Muscle layer of duodenum (tissue), 2 donors: Measurements from ENCODE around the gene SLC4A9.

Experiments used
- H3K27ac ChIP-seq: one replicate; pipeline ENCODE4 v1.7.0; 2013; ENCODE audit warnings: mild to moderate bottlenecking, low read length
- H3K27me3 ChIP-seq: one replicate; pipeline ENCODE4 v1.7.0; 2013; ENCODE audit warnings: low read depth, mild to moderate bottlenecking, control low read depth, low read length
- H3K36me3 ChIP-seq, 2 donors: one replicate each; pipeline ENCODE4 v1.7.0; 2013; ENCODE audit warnings: low read length in 2 of 2, control low read depth in 1 of 2, mild to moderate bottlenecking in 1 of 2; ENCODE audit not compliant: insufficient read depth in 2 of 2, control insufficient read depth in 1 of 2
- H3K4me1 ChIP-seq, 2 donors: one replicate each; pipeline ENCODE4 v1.7.0; 2013; ENCODE audit warnings: low read length in 2 of 2, mild to moderate bottlenecking in 2 of 2, control low read depth in 1 of 2, moderate library complexity in 1 of 2; ENCODE audit not compliant: insufficient read depth in 2 of 2, control insufficient read depth in 1 of 2
- H3K4me3 ChIP-seq, 2 donors: one replicate each; pipeline ENCODE4 v1.7.0; 2013; ENCODE audit warnings: low read length in 2 of 2, low read depth in 1 of 2, mild to moderate bottlenecking in 1 of 2
- H3K9me3 ChIP-seq, 2 donors: one replicate each; pipeline ENCODE4 v1.7.0; 2013; ENCODE audit warnings: low read length in 2 of 2, control low read depth in 1 of 2, mild to moderate bottlenecking in 1 of 2; ENCODE audit not compliant: control insufficient read depth in 1 of 2
- donor health status: healthy.

The SLC4A9 gene

GRCh38 chr5:140383300-140383699, 23.3 kb downstream of the SLC4A9 start:
- H3K27ac ChIP-seq = no peak overlapping the region

DNA sequence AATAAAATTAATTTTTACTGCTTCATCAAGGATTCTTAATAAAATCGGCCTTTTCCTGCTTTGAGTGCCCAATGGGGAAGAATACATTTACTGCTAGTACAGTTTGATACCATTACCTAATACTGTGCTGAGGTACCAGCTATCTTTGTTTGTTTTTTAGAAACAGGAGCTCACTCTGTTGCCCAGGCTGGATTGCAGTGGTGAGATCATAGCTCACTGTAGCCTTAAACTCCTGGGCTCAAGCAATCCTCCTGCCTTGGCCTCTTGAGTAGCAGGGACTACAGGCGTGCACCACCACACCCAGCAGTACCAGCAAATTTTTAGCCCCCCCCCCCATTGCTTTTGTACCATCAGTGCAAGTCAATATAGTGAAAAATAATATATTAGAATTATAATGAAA, 28.1 kb downstream of the SLC4A9 start:
- no peaks in the 10 kb centered on the region for H3K4me1 ChIP-seq
- no peak overlapping the region for H3K27ac ChIP-seq
- H3K36me3 ChIP-seq = no peaks in the 10 kb centered on the region
- H3K4me3 ChIP-seq = no peak overlapping the region
- H3K9me3 ChIP-seq = no peaks in the 10 kb centered on the region
- H3K27me3 ChIP-seq = no peaks in the 10 kb centered on the region

More at GRCh38 chr5:140383300-140383699, 23.3 kb downstream of the SLC4A9 start:
- Histone ChIP-seq H3K36me3 (no peaks in the 10 kb centered on the region), H3K27me3 (no peaks in the 10 kb centered on the region), H3K4me1 (no peaks in the 10 kb centered on the region), H3K9me3 (no peaks in the 10 kb centered on the region), H3K4me3 (no peak overlapping the region)

DNA sequence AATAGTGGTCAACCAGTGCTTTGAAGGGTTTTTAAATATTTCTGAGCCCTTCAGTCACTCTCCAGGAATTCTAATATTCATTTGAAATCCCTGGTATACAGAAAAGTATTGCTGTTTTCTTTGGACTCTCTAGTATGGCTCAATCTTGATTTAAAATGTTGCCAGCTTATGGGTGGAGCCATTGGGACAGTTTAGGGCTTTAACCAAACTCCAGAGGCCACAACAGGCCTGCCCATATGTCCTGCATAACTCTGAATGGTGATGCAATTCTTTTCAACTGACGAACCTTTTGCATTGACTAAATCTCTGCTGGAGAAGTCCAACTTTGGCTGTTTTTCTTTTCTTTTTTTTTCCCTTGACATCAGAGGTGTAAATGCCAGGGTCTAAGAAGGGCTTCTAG, 31.3 kb downstream of the SLC4A9 start:
- Histone ChIP-seq H3K4me1 (no peaks in the 10 kb centered on the region), H3K4me3 (no peak overlapping the region), H3K9me3 (no peaks in the 10 kb centered on the region), H3K27me3 (no peaks in the 10 kb centered on the region), H3K36me3 (no peaks in the 10 kb centered on the region), H3K27ac (no peak overlapping the region)

DNA sequence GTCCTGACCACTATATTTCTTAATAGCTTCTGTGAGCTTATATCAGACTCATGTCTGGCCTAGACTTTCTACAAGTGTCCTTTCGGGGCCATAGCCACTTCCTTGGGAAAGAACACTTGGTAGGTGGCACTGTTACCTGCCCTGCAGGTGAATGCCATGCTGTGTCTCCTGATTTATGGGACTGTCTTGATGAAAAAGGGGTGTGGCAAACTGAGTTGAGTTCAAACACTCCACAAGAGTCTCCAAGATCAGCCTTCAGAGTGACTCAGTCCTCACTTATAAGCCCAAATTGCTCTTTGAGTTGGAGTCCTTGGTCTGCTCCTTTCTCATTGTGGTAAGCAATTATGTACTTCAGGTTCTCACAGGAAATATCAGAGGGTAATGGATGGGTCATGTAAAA, 31.7 kb downstream of the SLC4A9 start:
- H3K36me3 ChIP-seq = no peaks in the 10 kb centered on the region
- H3K4me1 ChIP-seq = no peaks in the 10 kb centered on the region
- no peak overlapping the region for H3K27ac ChIP-seq
- H3K4me3 ChIP-seq = no peak overlapping the region
- H3K9me3 ChIP-seq = no peaks in the 10 kb centered on the region
- H3K27me3 ChIP-seq = no peaks in the 10 kb centered on the region

DNA sequence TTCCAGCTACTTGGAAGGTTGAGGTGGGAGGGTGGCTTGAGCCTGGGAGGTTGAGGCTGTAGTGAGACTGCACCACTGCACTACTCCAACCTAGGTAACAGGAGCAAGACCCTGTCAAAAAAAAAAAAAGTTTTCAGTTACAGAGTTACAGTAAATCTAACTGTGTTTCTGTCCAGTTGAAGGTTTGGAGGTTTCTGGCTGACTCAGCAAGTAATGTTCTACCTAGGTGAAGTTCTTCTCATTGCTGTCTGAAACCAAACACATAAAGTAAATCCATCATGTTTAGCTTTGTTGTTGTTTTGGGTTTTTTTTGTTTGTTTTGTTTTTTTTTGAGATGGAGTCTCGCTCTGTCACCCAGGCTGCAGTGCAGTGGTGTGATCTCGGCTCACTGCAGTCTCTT, 33.7 kb downstream of the SLC4A9 start:
- Histone ChIP-seq H3K27me3 (no peaks in the 10 kb centered on the region), H3K27ac (no peak overlapping the region), H3K4me3 (no peak overlapping the region), H3K36me3 (no peaks in the 10 kb centered on the region), H3K4me1 (no peaks in the 10 kb centered on the region), H3K9me3 (no peaks in the 10 kb centered on the region)

GRCh38 chr5:140398379-140398811, 38.4 kb downstream of the SLC4A9 start:
- Histone ChIP-seq H3K4me1 (peaks cover 0 to 14% of the 10 kb centered on the region in 2 donors), H3K4me3 (no peak overlapping the region), H3K9me3 (no peaks in the 10 kb centered on the region), H3K36me3 (no peaks in the 10 kb centered on the region), H3K27me3 (no peaks in the 10 kb centered on the region), H3K27ac (no peak overlapping the region)

DNA sequence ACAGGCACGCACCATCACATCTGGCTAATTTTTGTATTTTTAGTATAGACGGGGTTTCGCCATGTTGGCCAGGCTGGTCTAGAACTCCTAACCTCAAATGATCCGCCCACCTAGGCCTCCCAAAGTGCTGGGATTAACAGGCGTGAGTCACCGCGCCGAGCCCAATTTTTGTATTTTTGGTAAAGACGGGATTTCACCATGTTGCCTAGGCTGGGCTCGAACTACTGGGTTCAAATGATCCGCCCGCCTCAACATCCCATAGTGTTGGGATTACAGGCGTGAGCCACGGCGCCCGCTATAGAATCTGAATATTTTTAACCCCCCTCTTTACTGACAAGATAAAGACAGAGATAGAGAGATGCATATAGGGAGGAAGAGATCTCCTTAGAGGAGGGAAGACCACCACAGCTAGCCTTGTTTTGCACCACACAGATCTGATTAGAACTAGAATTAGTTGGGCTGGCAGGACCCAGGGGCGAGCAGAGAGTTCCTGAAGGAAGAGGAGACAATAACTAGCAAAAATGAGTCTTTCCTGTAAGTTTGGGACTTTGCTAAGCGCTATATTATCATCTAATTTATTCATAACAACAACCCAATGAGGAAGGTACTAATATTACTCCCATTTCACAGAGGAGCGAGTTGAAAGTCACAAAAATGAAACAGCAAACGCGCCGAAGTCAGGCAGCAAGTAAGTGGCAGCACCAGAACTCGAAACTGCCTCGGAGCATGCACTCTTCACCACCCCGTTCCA, 40.2 kb downstream of the SLC4A9 start:
- H3K27ac ChIP-seq = peak overlapping the region; percentile 93
- H3K36me3 ChIP-seq = no peaks in the 10 kb centered on the region
- no peaks in the 10 kb centered on the region for H3K9me3 ChIP-seq
- H3K4me1 ChIP-seq = peaks cover 0 to 32% of the 10 kb centered on the region in 2 donors
- H3K4me3 ChIP-seq = peak overlapping the region; percentile 94 to 99
- no peaks in the 10 kb centered on the region for H3K27me3 ChIP-seq

GRCh38 chr5:140400730-140401361, 40.9 kb downstream of the SLC4A9 start:
- H3K4me3 ChIP-seq = peak overlapping the region; percentile 94 to 99
- peaks cover 0 to 35% of the 10 kb centered on the region in 2 donors for H3K4me1 ChIP-seq
- no peaks in the 10 kb centered on the region for H3K9me3 ChIP-seq
- H3K27me3 ChIP-seq = no peaks in the 10 kb centered on the region
- peak overlapping the region; percentile 93 for H3K27ac ChIP-seq
- H3K36me3 ChIP-seq = no peaks in the 10 kb centered on the region

DNA sequence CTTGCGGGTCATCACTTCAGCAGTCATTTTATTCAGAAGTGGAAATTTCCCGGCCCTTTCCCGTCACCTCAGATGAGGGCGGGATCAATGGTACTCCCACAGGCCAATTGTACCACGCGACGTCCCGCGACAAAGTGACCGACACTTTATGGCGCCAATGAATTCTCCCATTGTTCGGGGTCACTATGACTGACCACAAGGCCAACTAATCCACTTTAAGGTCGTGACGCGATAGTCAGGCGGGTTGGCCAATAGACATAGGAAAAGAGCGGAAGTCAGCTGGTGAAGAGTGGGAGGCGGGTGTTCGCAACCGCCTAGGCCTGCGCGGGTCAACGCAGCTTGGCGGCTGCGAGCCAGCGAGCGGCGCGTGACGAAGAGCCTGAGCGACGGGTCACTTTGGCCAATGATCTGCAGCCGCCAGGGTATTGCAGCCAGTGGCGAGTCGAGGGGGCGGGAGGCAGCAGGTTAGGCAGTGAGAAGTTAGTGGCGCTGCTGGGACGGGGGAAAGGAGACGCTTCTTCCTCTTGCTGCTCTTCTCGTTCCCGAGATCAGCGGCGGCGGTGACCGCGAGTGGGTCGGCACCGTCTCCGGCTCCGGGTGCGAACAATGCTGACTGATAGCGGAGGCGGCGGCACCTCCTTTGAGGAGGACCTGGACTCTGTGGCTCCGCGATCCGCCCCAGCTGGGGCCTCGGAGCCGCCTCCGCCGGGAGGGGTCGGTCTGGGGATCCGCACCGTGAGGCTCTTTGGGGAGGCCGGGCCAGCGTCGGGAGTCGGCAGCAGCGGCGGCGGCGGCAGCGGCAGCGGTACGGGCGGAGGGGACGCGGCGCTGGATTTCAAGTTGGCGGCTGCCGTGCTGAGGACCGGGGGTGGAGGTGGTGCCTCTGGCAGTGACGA, 41.6 kb downstream of the SLC4A9 start, which contains the start of gene ANKHD1:
ANKHD1 (plus strand) TSS at position 472 of the 896 bp plus-strand sequence; CDS start at position 607, 135 bp downstream.
- H3K27ac ChIP-seq = peak within 1 kb of the TSS; percentile 93
- no peaks in the 10 kb centered on the region for H3K9me3 ChIP-seq
- peaks cover 0 to 41% of the 10 kb centered on the region in 2 donors for H3K4me1 ChIP-seq

GRCh38 chr5:140402258-140403074, 42.5 kb downstream of the SLC4A9 start:
- H3K4me1 ChIP-seq = peaks cover 0 to 41% of the 10 kb centered on the region in 2 donors

More for the DNA sequence above, 41.6 kb downstream of the SLC4A9 start, which contains the start of gene ANKHD1:
- Histone ChIP-seq H3K4me3 (peak within 1 kb of the TSS; percentile 94 to 99), H3K36me3 (no peaks in the 10 kb centered on the region), H3K27me3 (no peaks in the 10 kb centered on the region)

More at GRCh38 chr5:140402258-140403074, 42.5 kb downstream of the SLC4A9 start:
- Histone ChIP-seq H3K27ac (peak overlapping the region; percentile 59), H3K4me3 (peak overlapping the region; percentile 93 to 99), H3K27me3 (no peaks in the 10 kb centered on the region), H3K9me3 (no peaks in the 10 kb centered on the region), H3K36me3 (no peaks in the 10 kb centered on the region)
